Measurements from ENCODE around the gene ST6GALNAC5. TPM values are rescaled to one million over a fixed set of nuclear protein-coding genes. Genes with fewer than 3 reads are reported as not detected.

The ST6GALNAC5 gene
- total and polyA plus RNA-seq, 2 of the 13 experiments (the other 11 are each of a cell fraction or from before 2014, with no cell fraction given): not detected

- no peaks in the 10 kb centered on the region for H3K9me3 ChIP-seq (ENCODE audit: low read length)
- BruUV-seq (replicated peaks): no TSS peak
- ChIA-PET POLR2A (no interaction called here), CTCF (ENCODE audit: low intra/inter-chr PET ratio, low total read pairs) (no interaction called here)
- H4K20me1 ChIP-seq (ENCODE audit: insufficient read depth, low read length): no peaks in the 10 kb centered on the region
- no peak overlapping the region for H2AFZ ChIP-seq (ENCODE audit: low read length)
- no peak for ATAC-seq
- no peak overlapping the region for H3K4me3 ChIP-seq (replicated peaks in 1 of 3; ENCODE audit: insufficient read depth in 1 of 3, low read depth in 2 of 3, low read length in 3 of 3)
- H3K27ac ChIP-seq (ENCODE audit: extremely low read length, insufficient read depth, low read length): no peak overlapping the region
- FAIRE-seq: no peak
- H3K36me3 ChIP-seq (replicated peaks in 1 of 2; ENCODE audit: control insufficient read depth in 1 of 2, insufficient read depth in 2 of 2, low read length in 2 of 2): no peaks in the 10 kb centered on the region
- no peaks in the 10 kb centered on the region for H3K79me2 ChIP-seq (ENCODE audit: insufficient read depth, low read length)
- TF ChIP-seq ZNF12 (CRISPR knock-in tag; IDR thresholded peaks at IDR 0.05) (no peak), MIER3 (CRISPR knock-in tag; IDR thresholded peaks at IDR 0.05; ENCODE audit: borderline replicate concordance) (no peak), PBX3 (CRISPR knock-in tag; IDR thresholded peaks at IDR 0.05; ENCODE audit: borderline replicate concordance) (no peak), PBX2 (CRISPR knock-in tag; IDR thresholded peaks at IDR 0.05) (no peak), EED (CRISPR knock-in tag; IDR thresholded peaks at IDR 0.05) (no peak), TBX2 (CRISPR knock-in tag; IDR thresholded peaks at IDR 0.05; ENCODE audit: borderline replicate concordance) (no peak), BRF2 (CRISPR knock-in tag; IDR thresholded peaks at IDR 0.05) (no peak), ZNF761 (CRISPR knock-in tag; conservative IDR thresholded peaks at IDR 0.05) (no peak), MIER2 (CRISPR knock-in tag; IDR thresholded peaks at IDR 0.05) (no peak), SCMH1 (CRISPR knock-in tag; IDR thresholded peaks at IDR 0.05; ENCODE audit: borderline replicate concordance) (no peak), ZBTB34 (CRISPR knock-in tag; IDR thresholded peaks at IDR 0.05) (no peak), AKNA (CRISPR knock-in tag; IDR thresholded peaks at IDR 0.05; ENCODE audit: borderline replicate concordance) (no peak), NCOA2 (CRISPR knock-in tag; IDR thresholded peaks at IDR 0.05) (no peak), ZNF605 (CRISPR knock-in tag; IDR thresholded peaks at IDR 0.05) (no peak), SNAI1 (CRISPR knock-in tag; IDR thresholded peaks at IDR 0.05; ENCODE audit: borderline replicate concordance) (no peak)
- no peak overlapping the region for H3K9ac ChIP-seq (ENCODE audit: insufficient read depth, low read depth, low read length)
- intact Hi-C loops (cut with micrococcal nuclease; ENCODE audit: unreplicated experiment) (no loop called here), in situ Hi-C loops (cut with HindIII; ENCODE audit: extremely low pct_ligation_motif_present, low pct_unique_long_range_greater_than_20kb) (no loop called here)
- H3K4me1 ChIP-seq (ENCODE audit: insufficient read depth, low read length): no peaks in the 10 kb centered on the region
- H3K27me3 ChIP-seq (ENCODE audit: control insufficient read depth in 1 of 2, insufficient read depth in 2 of 2, low read length in 2 of 2): no peaks in the 10 kb centered on the region
- 0% methylated on average over 2 of the region's 2 CpGs for WGBS (ENCODE audit: low lambda C conversion rate)
- H3K4me2 ChIP-seq (ENCODE audit: low read depth, low read length): no peak overlapping the region
- no peak for DNase-seq (ENCODE audit: low spot score)
Observed at GRCh38 chr1:76820028-76820427, 47.3 kb upstream of the ST6GALNAC5 start.

All from HepG2 (cell line).